Islet of Langerhans (tissue), 1 donor: ENCODE data around the gene C5orf63.
"Not testable (repeated sequence)": the region's sequence is repeated elsewhere in the genome, so short reads cannot be mapped to it uniquely, and the experiment has no call there.

ENCODE experiments used
- FAIRE-seq: peaks from one replicate; lab custom pipeline; 2011; peaks lifted over from hg19 to GRCh38; lab: Jason Lieb, UNC

Gene C5orf63

GRCh38 chr5:127074466-127074865 is 1.2 kb upstream of the C5orf63 start:
- no peak for FAIRE-seq

GRCh38 chr5:127070243-127070642 is 3.1 kb downstream of the C5orf63 start:
- no peak for FAIRE-seq

- FAIRE-seq = no peak
Observed at GRCh38 chr5:127068493-127069214, 4.6 kb downstream of the C5orf63 start.

- no peak for FAIRE-seq
Observed at GRCh38 chr5:127066721-127067120, 6.6 kb downstream of the C5orf63 start.

DNA sequence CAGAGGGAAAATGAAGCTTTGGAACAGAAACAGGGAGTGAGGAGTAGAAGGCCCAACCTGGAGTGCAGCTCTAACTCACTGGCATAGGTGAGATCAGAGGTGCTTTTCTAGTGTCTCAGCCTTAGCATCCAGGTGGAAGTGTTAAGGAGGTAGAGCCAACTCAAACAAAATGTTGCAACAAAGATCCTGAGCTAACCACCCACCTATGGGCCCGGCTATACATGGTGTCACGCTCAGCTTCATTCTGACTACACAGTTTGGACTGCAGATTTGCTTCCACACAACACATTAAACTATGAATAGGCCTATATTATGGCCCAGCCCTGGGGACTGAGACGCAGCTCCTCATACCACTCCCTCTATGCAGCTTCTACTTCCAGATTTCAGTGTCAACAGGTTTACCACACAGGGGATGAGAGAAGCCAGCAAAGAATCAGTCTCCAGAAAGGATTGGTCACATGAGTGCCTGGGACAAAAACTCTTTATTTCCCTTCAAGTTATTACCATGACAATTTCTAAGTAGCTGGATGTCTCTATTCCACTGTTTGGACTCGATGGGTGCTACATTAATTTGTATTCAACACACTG is 9.0 kb downstream of the C5orf63 start:
- no peak for FAIRE-seq

- no peak for FAIRE-seq
Observed at GRCh38 chr5:127063257-127063913, 9.9 kb downstream of the C5orf63 start.

- no peak for FAIRE-seq
Observed at GRCh38 chr5:127061956-127062355, 11.3 kb downstream of the C5orf63 start.

DNA sequence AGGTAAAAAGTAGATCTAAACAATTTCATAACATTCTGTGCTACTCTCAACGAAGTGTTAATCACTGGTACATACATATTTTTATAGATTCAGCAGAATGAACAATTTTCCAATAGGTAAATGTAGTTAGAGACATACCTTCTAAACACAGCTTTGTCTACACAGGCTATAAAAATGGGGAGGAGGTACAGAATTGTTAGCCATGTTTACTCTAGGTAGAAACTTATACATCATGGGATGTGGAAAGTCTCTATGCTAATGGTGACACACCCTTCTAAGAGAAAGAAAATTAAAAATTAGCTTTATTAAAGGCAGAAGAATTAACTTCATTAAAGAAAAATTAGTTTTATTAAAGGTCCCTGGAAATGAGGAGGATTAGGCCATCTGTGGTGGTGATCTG is 11.8 kb downstream of the C5orf63 start:
- no peak for FAIRE-seq

GRCh38 chr5:127060470-127060985 is 12.8 kb downstream of the C5orf63 start:
- FAIRE-seq = no peak

- no peak for FAIRE-seq
Observed at GRCh38 chr5:127056896-127057295, 16.4 kb downstream of the C5orf63 start.

- FAIRE-seq = no peak
Observed at GRCh38 chr5:127055880-127056653, 17.2 kb downstream of the C5orf63 start.

DNA sequence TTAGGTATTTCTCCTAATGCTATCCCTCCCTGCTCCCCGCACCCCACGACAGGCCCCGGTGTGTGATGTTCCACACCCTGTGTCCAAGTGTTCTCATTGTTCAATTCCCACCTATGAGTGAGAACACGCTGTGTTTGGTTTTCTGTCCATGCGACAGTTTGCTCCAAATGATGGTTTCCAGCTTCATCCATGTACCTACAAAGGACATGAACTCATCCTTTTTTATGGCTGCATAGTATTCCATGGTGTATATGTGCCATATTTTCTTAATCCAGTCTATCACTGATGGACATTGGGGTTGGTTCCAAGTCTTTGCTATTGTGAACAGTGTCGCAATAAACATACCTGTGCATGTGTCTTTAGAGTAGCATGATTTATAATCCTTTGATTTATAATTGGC is 19.8 kb downstream of the C5orf63 start:
- not testable (repeated sequence) for FAIRE-seq

GRCh38 chr5:127053049-127053448 is 20.3 kb downstream of the C5orf63 start:
- FAIRE-seq = no peak

DNA sequence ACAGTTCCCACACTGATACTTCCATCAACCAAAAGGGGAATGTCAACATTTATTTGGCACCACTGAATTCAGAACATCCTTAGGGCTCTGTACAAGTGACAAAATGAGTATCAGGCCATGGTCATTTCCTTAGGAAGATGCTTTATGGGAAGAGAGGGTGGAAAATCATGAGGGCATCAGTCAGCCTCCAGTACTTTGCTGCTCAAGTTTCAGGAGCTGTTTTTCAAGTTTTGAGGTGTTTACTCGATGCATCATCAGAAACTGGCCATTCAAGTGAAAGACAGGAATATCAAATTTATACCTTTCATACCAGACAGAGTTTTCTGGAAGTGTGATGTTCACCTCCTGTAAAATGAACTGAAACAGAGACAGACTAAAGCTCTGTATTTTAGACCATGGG is 21.7 kb downstream of the C5orf63 start:
- FAIRE-seq = no peak

- no peak for FAIRE-seq
Observed at GRCh38 chr5:127046343-127047072, 26.8 kb downstream of the C5orf63 start.

GRCh38 chr5:127042593-127042992 is 30.7 kb downstream of the C5orf63 start:
- FAIRE-seq = no peak

DNA sequence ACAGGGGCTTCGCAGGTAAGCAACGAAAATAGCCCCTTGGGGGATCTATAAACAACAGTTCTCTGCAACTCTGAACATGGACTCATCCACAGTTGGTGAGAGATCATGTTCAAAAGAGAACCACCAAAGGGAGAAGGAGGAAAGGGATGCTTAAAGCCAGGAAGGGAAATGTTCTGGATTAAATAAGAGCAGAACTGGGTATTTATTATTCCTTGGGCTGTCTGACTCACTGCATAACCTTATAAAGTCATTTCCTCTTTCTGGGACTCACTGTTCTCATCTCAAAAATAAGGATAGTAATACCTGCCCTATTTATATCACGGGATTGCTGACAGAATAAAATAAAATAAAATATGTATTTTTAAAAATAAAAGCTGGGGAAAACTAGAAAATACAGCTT is 31.7 kb downstream of the C5orf63 start:
- no peak for FAIRE-seq

DNA sequence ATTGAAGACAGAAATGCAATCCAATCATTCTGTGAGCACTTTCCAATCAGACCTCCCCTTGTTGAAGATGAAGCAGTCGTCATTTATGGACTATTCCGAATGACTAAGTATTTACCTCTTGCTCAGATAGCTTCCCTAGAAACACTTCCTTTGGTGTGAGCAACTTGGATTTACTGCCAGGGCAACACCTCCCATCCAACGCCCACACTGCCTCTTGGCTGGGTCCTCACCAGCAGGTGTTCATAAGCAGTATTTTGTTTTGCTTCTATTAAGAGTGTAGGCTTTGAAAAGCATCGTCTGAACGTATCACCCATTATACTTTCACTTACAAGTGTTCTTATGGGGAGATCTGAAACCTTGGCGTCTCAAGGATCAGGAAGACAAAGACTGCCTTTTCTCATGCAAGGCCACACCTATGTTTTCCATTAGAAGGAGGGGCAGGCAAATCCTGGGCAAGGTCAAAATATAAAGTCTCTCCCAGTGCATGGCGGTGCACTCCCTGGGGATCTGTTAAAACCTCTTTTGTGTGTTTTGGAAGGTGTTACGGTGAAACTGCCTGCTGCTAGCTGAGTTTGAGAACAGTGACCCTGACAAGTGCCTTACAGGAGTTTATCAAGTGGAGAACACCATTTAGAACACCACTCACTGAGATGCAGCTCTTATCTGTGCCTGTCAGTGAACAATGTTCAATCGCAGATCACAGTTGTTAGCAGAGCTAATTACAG is 32.3 kb downstream of the C5orf63 start:
- no peak for FAIRE-seq

DNA sequence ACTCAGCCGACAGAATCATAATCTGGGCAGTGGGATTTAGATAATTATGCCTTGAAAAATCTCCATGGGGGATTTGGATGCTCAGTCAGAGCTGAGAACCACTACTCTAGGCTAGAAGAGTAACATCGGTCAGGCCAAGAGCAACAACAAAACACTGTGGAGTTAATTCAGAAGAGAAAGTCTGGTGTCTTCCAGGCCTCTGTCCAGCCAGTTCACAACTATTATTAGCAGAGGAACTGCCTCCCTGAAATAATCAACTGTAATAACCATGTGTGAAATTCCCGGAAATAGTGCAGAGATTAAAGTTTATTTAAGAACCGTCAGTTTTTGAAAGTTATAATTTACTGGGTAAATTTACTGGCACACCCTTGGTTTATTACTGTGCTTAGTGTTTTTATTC is 34.8 kb downstream of the C5orf63 start:
- FAIRE-seq = no peak

- no peak for FAIRE-seq
Observed at GRCh38 chr5:127031863-127032232, 41.5 kb downstream of the C5orf63 start.

DNA sequence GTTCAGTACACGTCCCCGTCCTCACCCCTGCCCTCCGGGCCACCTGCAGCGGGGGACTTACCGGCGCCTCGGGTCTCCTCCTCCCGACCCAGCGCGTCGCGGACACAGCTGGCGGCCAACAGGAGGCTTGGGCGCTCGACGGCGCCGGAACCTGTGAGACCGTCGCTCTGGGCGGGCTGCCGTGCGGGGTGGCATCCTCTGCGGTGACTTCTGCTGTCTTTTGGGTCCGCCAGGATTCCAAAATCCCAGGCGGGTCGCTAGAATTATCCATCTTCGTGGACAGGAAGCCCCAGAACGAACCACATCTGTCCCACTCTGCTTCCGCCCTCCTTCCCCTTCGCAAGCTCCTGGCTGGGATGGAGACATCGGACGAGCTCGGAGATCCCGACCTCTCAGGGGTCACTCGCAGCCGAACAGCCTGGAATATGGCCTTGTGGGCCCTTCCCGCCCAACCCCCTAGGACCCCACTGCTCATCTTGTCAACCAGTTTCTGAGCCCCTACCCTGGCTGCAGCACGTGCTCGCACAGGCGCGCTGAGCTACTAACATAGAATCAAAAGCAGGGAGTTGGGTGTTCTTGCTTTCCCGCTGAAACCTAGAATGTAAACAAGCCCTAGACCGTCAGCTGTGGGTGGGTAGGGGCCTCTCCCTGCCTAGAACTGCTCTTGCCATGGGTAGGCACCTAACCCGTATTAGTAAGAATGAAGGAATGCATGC is 42.0 kb downstream of the C5orf63 start:
- FAIRE-seq = no peak
